ENCODE data around the gene PEX13.
"Not testable (repeated sequence)": the region's sequence is repeated elsewhere in the genome, so short reads cannot be mapped to it uniquely, and the experiment has no call there.

DNA sequence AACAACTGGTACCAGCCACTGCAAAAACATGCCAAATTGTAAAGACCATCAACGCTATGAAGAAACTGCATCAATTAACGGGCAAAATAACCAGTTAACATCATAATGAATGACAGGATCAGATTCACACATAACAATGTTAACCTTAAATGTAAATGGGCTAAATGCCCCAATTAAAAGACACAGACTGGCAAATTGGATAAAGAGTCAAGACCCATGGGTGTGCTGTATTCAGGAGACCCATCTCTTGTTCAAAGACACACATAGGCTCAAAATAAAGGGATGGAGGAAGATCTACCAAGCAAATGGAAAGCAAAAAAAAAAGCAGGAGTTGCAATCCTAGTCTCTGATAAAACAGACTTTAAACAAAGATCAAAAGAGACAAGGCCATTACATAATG, 19.1 kb downstream of the PEX13 start:
- TF ChIP-seq, protein P1, sequence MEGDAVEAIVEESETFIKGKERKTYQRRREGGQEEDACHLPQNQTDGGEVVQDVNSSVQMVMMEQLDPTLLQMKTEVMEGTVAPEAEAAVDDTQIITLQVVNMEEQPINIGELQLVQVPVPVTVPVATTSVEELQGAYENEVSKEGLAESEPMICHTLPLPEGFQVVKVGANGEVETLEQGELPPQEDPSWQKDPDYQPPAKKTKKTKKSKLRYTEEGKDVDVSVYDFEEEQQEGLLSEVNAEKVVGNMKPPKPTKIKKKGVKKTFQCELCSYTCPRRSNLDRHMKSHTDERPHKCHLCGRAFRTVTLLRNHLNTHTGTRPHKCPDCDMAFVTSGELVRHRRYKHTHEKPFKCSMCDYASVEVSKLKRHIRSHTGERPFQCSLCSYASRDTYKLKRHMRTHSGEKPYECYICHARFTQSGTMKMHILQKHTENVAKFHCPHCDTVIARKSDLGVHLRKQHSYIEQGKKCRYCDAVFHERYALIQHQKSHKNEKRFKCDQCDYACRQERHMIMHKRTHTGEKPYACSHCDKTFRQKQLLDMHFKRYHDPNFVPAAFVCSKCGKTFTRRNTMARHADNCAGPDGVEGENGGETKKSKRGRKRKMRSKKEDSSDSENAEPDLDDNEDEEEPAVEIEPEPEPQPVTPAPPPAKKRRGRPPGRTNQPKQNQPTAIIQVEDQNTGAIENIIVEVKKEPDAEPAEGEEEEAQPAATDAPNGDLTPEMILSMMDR (IDR thresholded peaks at IDR 0.05): not testable (repeated sequence)
- TF ChIP-seq POLR2A (IDR thresholded peaks at IDR 0.05): not testable (repeated sequence)
